Smooth muscle cell (in vitro differentiated cells): ENCODE data around the gene MAFF. TPM values are rescaled to one million over a fixed set of nuclear protein-coding genes. Genes with fewer than 3 reads are reported as not detected.

Experiments
- DNase-seq: peaks from one replicate; lab custom pipeline; 2025; ENCODE audit not compliant: unreplicated experiment; lab: John Stamatoyannopoulos, UW
- H2AFZ ChIP-seq: fragments of 200-600 bp; sonication (generic); 2 replicates; pipeline ENCODE4 v1.6.0; 2016; ENCODE audit warnings: antibody characterized with exemption, low read depth, mild to moderate bottlenecking
- H3F3A ChIP-seq: fragments of 200-600 bp; sonication (generic); 2 replicates; pipeline ENCODE4 v1.6.0; 2017; ENCODE audit warnings: antibody characterized with exemption, low read depth
- H3K27ac ChIP-seq: fragments of 200-600 bp; sonication (generic); 2 replicates; pipeline ENCODE4 v1.5.1; 2016; ENCODE audit warnings: low read depth, mild to moderate bottlenecking
- H3K27me3 ChIP-seq: fragments of 200-600 bp; sonication (generic); 2 replicates; pipeline ENCODE4 v1.6.1; 2016; ENCODE audit warnings: low read depth, mild to moderate bottlenecking
- H3K36me3 ChIP-seq: fragments of 200-600 bp; sonication (generic); 2 replicates; pipeline ENCODE4 v1.5.1; 2016; ENCODE audit warnings: low read depth
- H3K4me1 ChIP-seq: fragments of 200-600 bp; sonication (generic); 2 replicates; pipeline ENCODE4 v1.5.1; 2016; ENCODE audit warnings: low read depth
- H3K4me2 ChIP-seq: fragments of 200-600 bp; sonication (generic); 2 replicates; pipeline ENCODE4 v1.6.0; 2016; ENCODE audit warnings: mild to moderate bottlenecking
- H3K4me3 ChIP-seq: fragments of 200-600 bp; sonication (generic); 2 replicates; pipeline ENCODE4 v1.5.1; 2016; ENCODE audit warnings: mild to moderate bottlenecking
- H3K79me2 ChIP-seq: fragments of 200-600 bp; sonication (generic); 2 replicates; pipeline ENCODE4 v1.6.0; 2016; ENCODE audit warnings: low read depth, mild to moderate bottlenecking
- H3K9ac ChIP-seq: fragments of 200-600 bp; sonication (generic); 2 replicates; pipeline ENCODE4 v1.6.0; 2016; ENCODE audit warnings: low read depth
- H3K9me3 ChIP-seq: fragments of 200-600 bp; sonication (generic); replicated peaks from 2 replicates; pipeline ENCODE4 v1.5.1; 2016; ENCODE audit warnings: low read depth
- H4K20me1 ChIP-seq: fragments of 200-600 bp; sonication (generic); 2 replicates; pipeline ENCODE4 v1.6.0; 2016; ENCODE audit warnings: low read depth
- WGBS: methylation state at CpG from one replicate; pipeline ENCODE4 v1.1.7; 2016; ENCODE audit warnings: low lambda C conversion rate; 5-methylcytosine and 5-hydroxymethylcytosine counted together
- polyA plus RNA-seq: library from polyadenylated mRNA; unstranded; fragments of >200 nt; fragmentation: Nextera tagmentation; extraction: Ambion mirVana; gene quantifications from 2 replicates; pipeline ENCODE4 v1.2.1, GENCODE V29; 2016
- total RNA-seq: library from RNA; depleted of rRNA; stranded (reverse); fragments of >200 nt; gene quantifications from 2 replicates; pipeline ENCODE4 v1.2.3, GENCODE V29; 2014
- TF ChIP-seq, protein P1 (sequence below): fragments of 200-600 bp; sonication (generic); IDR thresholded peaks from 2 replicates; pipeline ENCODE4 v1.5.1; 2017; ENCODE audit warnings: borderline replicate concordance, mild to moderate bottlenecking, antibody characterized with exemption; ENCODE audit not compliant: insufficient read depth, poor library complexity, severe bottlenecking

MAFF gene
- total and polyA plus RNA-seq, 2 experiments from 2014 or later, result 48.2 to 51.2 TPM

DNA sequence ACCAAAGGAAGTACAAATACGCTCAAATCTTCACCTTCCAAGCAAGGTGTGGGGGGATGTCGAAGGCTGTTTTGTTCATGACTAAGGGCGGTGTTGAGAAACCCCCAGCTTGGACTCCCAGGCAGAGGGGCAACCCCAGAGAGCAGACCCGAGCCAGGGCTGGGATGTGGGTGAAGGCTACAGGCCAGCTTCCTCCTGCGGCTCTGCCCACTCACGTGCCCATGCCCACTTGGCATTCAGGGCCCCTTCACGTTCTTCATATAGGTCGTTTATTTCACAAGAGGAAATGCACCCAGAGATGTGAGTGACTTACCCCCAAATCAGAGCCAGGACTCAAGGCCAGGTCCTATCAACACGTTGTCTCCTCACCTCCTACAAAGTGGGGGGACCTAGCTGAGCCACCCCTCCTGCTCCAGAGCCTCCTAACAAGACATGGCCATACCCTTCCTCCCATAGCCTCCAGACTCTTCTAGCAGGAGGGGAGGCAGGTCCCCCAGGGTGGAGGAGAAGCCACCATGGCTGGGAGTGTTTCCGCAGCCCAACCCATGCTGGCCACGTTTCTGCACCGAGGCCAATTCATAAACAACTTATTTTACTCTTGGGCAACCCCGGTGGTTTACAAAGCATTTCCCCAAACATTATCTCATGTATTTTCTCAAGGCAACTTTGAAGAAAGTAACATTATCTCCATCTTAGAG is 49.0 kb downstream of the MAFF start:
- H3K27me3 ChIP-seq, result no peaks in the 10 kb centered on the region
- peaks cover 79% of the 10 kb centered on the region for H3K79me2 ChIP-seq
- no peak overlapping the region for H3K27ac ChIP-seq
- H3K9me3 ChIP-seq, result no peaks in the 10 kb centered on the region
- no peak for DNase-seq
- 98% methylated on average over 13 of the region's 13 CpGs for WGBS
- no peak overlapping the region for H3K9ac ChIP-seq
- TF ChIP-seq, protein P1, sequence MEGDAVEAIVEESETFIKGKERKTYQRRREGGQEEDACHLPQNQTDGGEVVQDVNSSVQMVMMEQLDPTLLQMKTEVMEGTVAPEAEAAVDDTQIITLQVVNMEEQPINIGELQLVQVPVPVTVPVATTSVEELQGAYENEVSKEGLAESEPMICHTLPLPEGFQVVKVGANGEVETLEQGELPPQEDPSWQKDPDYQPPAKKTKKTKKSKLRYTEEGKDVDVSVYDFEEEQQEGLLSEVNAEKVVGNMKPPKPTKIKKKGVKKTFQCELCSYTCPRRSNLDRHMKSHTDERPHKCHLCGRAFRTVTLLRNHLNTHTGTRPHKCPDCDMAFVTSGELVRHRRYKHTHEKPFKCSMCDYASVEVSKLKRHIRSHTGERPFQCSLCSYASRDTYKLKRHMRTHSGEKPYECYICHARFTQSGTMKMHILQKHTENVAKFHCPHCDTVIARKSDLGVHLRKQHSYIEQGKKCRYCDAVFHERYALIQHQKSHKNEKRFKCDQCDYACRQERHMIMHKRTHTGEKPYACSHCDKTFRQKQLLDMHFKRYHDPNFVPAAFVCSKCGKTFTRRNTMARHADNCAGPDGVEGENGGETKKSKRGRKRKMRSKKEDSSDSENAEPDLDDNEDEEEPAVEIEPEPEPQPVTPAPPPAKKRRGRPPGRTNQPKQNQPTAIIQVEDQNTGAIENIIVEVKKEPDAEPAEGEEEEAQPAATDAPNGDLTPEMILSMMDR, result no peak
- no peaks in the 10 kb centered on the region for H3K4me1 ChIP-seq
- no peak overlapping the region for H2AFZ ChIP-seq
- H3K4me3 ChIP-seq, result no peak overlapping the region
- H3K36me3 ChIP-seq, result no peaks in the 10 kb centered on the region
- no peak overlapping the region for H3K4me2 ChIP-seq
- H4K20me1 ChIP-seq, result peaks cover 100% of the 10 kb centered on the region
- no peaks in the 10 kb centered on the region for H3F3A ChIP-seq

DNA sequence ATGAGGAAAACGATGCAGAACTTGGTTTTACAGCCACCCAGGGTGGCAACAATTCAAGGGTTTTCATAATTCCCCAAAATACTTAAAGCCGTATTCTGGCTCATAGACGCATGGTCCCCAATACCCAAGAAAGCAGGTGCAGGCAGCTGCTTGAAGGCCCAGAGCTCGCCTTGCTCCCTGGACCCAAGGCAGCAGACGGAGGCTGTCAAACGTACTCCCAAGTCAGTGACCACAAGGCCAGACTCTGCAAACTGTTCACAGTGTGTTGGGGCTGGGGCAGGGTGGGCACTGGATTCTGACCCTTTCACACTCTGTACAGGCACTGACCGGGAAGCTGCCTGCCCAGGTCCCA is 49.5 kb downstream of the MAFF start:
- H3K4me1 ChIP-seq, result no peaks in the 10 kb centered on the region
- H3K9me3 ChIP-seq, result no peaks in the 10 kb centered on the region
- H3K36me3 ChIP-seq, result no peaks in the 10 kb centered on the region
- no peaks in the 10 kb centered on the region for H3K27me3 ChIP-seq
- DNase-seq, result no peak
- H3F3A ChIP-seq, result no peaks in the 10 kb centered on the region
- TF ChIP-seq, protein P1, result no peak
- no peak overlapping the region for H3K9ac ChIP-seq
- H3K79me2 ChIP-seq, result peaks cover 85% of the 10 kb centered on the region
- no peak overlapping the region for H2AFZ ChIP-seq
- peaks cover 100% of the 10 kb centered on the region for H4K20me1 ChIP-seq
- WGBS, result over 99% methylated on average over 7 of the region's 7 CpGs
- no peak overlapping the region for H3K4me3 ChIP-seq
- H3K4me2 ChIP-seq, result no peak overlapping the region
- H3K27ac ChIP-seq, result no peak overlapping the region

DNA sequence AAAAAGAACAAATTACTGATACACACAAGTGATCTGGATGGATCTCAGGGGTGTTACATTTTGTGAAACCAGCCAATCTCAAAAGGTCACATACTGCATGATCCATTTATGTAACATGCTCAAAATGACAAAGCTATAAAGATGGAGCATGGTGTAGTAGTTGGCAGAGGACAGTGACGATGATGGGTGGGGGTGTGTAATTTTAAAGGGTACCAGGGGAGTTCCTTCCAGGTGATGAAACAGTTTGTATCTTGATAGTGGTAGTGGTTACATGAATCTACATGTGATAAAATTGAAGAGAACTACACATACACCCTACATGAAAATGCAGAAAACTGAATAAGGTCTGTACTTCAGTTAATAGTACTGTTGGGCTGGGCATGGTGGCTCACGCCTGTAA is 53.9 kb downstream of the MAFF start:
- Histone ChIP-seq H4K20me1 (peaks cover 100% of the 10 kb centered on the region), H3K27me3 (no peaks in the 10 kb centered on the region), H3K4me2 (no peak overlapping the region), H3K4me3 (no peak overlapping the region), H3K9ac (no peak overlapping the region), H3K4me1 (peaks cover 16% of the 10 kb centered on the region), H3K9me3 (no peaks in the 10 kb centered on the region), H3K27ac (no peak overlapping the region), H3K79me2 (peaks cover 99% of the 10 kb centered on the region), H3F3A (no peaks in the 10 kb centered on the region), H3K36me3 (no peaks in the 10 kb centered on the region), H2AFZ (no peak overlapping the region)
- 100% methylated on average over 2 of the region's 2 CpGs for WGBS
- no peak for DNase-seq
- TF ChIP-seq, protein P1, result no peak

DNA sequence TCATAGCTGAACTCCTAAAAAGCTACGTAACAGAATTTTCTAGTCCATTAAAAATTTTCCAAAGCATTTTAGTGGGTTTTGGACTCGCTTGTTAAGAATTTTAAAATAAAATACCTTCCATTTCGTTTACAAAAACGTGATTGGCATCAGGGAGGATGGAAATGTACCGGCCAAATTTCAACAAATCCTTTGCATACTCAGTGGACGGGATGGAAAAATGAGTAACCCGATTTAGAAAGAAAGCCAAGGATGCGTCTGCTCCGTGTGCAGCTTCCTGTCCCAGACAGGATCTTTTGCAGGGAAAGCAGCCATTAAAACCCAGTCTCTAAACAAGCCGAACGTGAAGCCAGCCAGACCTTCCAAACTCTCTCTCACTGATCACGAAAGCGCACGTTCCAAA is 55.4 kb downstream of the MAFF start:
- H4K20me1 ChIP-seq, result peaks cover 100% of the 10 kb centered on the region
- H2AFZ ChIP-seq, result no peak overlapping the region
- DNase-seq, result no peak

More for the DNA sequence above, 55.4 kb downstream of the MAFF start:
- Histone ChIP-seq H3K4me3 (no peak overlapping the region), H3K27me3 (no peaks in the 10 kb centered on the region), H3F3A (peaks cover 7% of the 10 kb centered on the region), H3K79me2 (peaks cover 99% of the 10 kb centered on the region), H3K4me2 (peak overlapping the region; percentile 60), H3K4me1 (peaks cover 31% of the 10 kb centered on the region), H3K9ac (no peak overlapping the region), H3K27ac (peak overlapping the region; percentile 66), H3K9me3 (no peaks in the 10 kb centered on the region), H3K36me3 (no peaks in the 10 kb centered on the region)
- 54% methylated on average over 14 of the region's 14 CpGs for WGBS
- TF ChIP-seq, protein P1, result no peak
